OCI-LY1 (cell line): ENCODE data around the gene TFEB.

Source experiments
- H2AFZ ChIP-seq: fragments of 200-600 bp; sonication (generic), shearing (Covaris generic); 2 replicates; pipeline ENCODE4 v1.6.0; 2014; ENCODE audit warnings: antibody characterized with exemption, mild to moderate bottlenecking, low read length
- H3F3A ChIP-seq: fragments of 200-600 bp; sonication (generic), shearing (Covaris generic); 2 replicates; pipeline ENCODE4 v1.6.0; 2014; ENCODE audit warnings: mild to moderate bottlenecking, antibody characterized with exemption, low read length, moderate library complexity; ENCODE audit not compliant: insufficient read depth
- H3K27ac ChIP-seq: fragments of 200-600 bp; sonication (generic); 2 replicates; pipeline ENCODE4 v1.5.1; 2014; ENCODE audit warnings: low read length, mixed run types, mild to moderate bottlenecking, low read depth; ENCODE audit not compliant: poor library complexity, severe bottlenecking
- H3K27me3 ChIP-seq: fragments of 200-600 bp; sonication (generic); 2 replicates; pipeline ENCODE4 v1.6.0; 2014; ENCODE audit warnings: antibody characterized with exemption, mild to moderate bottlenecking, low read length, moderate library complexity; ENCODE audit not compliant: insufficient read depth
- H3K36me3 ChIP-seq: fragments of 200-600 bp; sonication (generic); 2 replicates; pipeline ENCODE4 v1.6.1; 2014; ENCODE audit warnings: mild to moderate bottlenecking, antibody characterized with exemption, low read length, moderate library complexity, mixed read lengths; ENCODE audit not compliant: insufficient read depth
- H3K4me1 ChIP-seq: fragments of 200-600 bp; sonication (generic); 2 replicates; pipeline ENCODE4 v1.5.1; 2014; ENCODE audit warnings: mild to moderate bottlenecking, low read length, moderate library complexity; ENCODE audit not compliant: insufficient read depth, severe bottlenecking
- H3K4me2 ChIP-seq: fragments of 200-600 bp; sonication (generic), shearing (Covaris generic); 2 replicates; pipeline ENCODE4 v1.6.1; 2014; ENCODE audit warnings: low read length
- H3K4me3 ChIP-seq: fragments of 200-600 bp; sonication (generic); 2 replicates; pipeline ENCODE4 v1.5.1; 2014; ENCODE audit warnings: low read length, low read depth, mild to moderate bottlenecking, mixed read lengths; ENCODE audit not compliant: poor library complexity, severe bottlenecking
- H3K79me2 ChIP-seq: fragments of 200-600 bp; shearing (Covaris generic); 2 replicates; pipeline ENCODE4 v1.6.1; 2016; ENCODE audit warnings: mixed run types, low read length, mixed read lengths; ENCODE audit not compliant: insufficient read depth
- H3K9ac ChIP-seq: fragments of 200-600 bp; sonication (generic), shearing (Covaris generic); 2 replicates; pipeline ENCODE4 v1.6.1; 2014; ENCODE audit warnings: mild to moderate bottlenecking, low read length, mixed read lengths
- H3K9me2 ChIP-seq: fragments of 200-600 bp; sonication (generic), shearing (Covaris generic); 2 replicates; pipeline ENCODE4 v1.6.1; 2014; ENCODE audit warnings: low read depth, mild to moderate bottlenecking, low read length, mixed read lengths
- H3K9me3 ChIP-seq: fragments of 200-600 bp; shearing (Covaris generic); 2 replicates; pipeline ENCODE4 v1.6.1; 2014; ENCODE audit warnings: low read length, mixed read lengths
- H4K20me1 ChIP-seq: fragments of 200-600 bp; sonication (generic), shearing (Covaris generic); 2 replicates; pipeline ENCODE4 v1.6.0; 2016; ENCODE audit warnings: mild to moderate bottlenecking, low read length; ENCODE audit not compliant: insufficient read depth
- CTCF ChIP-seq: fragments of 200-600 bp; sonication (generic), shearing (Covaris generic); IDR thresholded peaks from 2 replicates; pipeline ENCODE4 v1.5.1; 2017; ENCODE audit warnings: mild to moderate bottlenecking, antibody characterized with exemption, low read length, moderate library complexity, mixed read lengths
- EZH2 ChIP-seq: fragments of 200-600 bp; sonication (generic), shearing (Covaris generic); IDR thresholded peaks from 2 replicates; pipeline ENCODE4 v1.8.0; 2017; ENCODE audit warnings: borderline replicate concordance, mixed run types, mild to moderate bottlenecking, antibody characterized with exemption, low read length, moderate library complexity, mixed read lengths

Gene TFEB

GRCh38 chr6:41757931-41758640 lies 22.7 kb upstream of the TFEB start:
- H2AFZ ChIP-seq: no peak overlapping the region
- H3K36me3 ChIP-seq: no peaks in the 10 kb centered on the region
- TF ChIP-seq CTCF (no peak), EZH2 (no peak)
- no peak overlapping the region for H3K4me2 ChIP-seq
- no peaks in the 10 kb centered on the region for H3F3A ChIP-seq
- no peaks in the 10 kb centered on the region for H4K20me1 ChIP-seq
- no peaks in the 10 kb centered on the region for H3K9me2 ChIP-seq
- H3K27ac ChIP-seq: no peak overlapping the region
- peaks cover 4% of the 10 kb centered on the region; the same call in 1 of the 2 replicates for H3K27me3 ChIP-seq
- H3K79me2 ChIP-seq: no peaks in the 10 kb centered on the region
- H3K4me1 ChIP-seq: no peaks in the 10 kb centered on the region
- H3K9me3 ChIP-seq: no peaks in the 10 kb centered on the region
- H3K4me3 ChIP-seq: no peak overlapping the region
- H3K9ac ChIP-seq: no peak overlapping the region

- Histone ChIP-seq H4K20me1 (no peaks in the 10 kb centered on the region), H3K4me3 (no peak overlapping the region), H3K4me1 (no peaks in the 10 kb centered on the region), H3K9me3 (no peaks in the 10 kb centered on the region), H3K79me2 (no peaks in the 10 kb centered on the region), H3K27me3 (peaks cover 4% of the 10 kb centered on the region; the same call in 1 of the 2 replicates), H3K9ac (no peak overlapping the region), H3K27ac (no peak overlapping the region), H3K4me2 (no peak overlapping the region), H3K9me2 (no peaks in the 10 kb centered on the region), H3K36me3 (no peaks in the 10 kb centered on the region), H2AFZ (no peak overlapping the region), H3F3A (no peaks in the 10 kb centered on the region)
- TF ChIP-seq CTCF: no peak
- no peak for TF ChIP-seq EZH2
Observed at GRCh38 chr6:41757271-41757670, 21.9 kb upstream of the TFEB start.

- Histone ChIP-seq H3K9me3 (no peaks in the 10 kb centered on the region), H3K4me1 (no peaks in the 10 kb centered on the region), H3K9ac (no peak overlapping the region), H3K36me3 (no peaks in the 10 kb centered on the region), H3K4me3 (no peak overlapping the region), H3K27ac (no peak overlapping the region), H3K27me3 (peaks cover 4% of the 10 kb centered on the region; the same call in 1 of the 2 replicates), H3F3A (no peaks in the 10 kb centered on the region), H3K9me2 (no peaks in the 10 kb centered on the region), H3K4me2 (no peak overlapping the region), H2AFZ (no peak overlapping the region), H4K20me1 (no peaks in the 10 kb centered on the region), H3K79me2 (no peaks in the 10 kb centered on the region)
- no peak for TF ChIP-seq EZH2
- no peak for TF ChIP-seq CTCF
Observed at GRCh38 chr6:41756354-41756753, 20.9 kb upstream of the TFEB start.
